ENCODE measurements around the gene TOMM20.

DNA sequence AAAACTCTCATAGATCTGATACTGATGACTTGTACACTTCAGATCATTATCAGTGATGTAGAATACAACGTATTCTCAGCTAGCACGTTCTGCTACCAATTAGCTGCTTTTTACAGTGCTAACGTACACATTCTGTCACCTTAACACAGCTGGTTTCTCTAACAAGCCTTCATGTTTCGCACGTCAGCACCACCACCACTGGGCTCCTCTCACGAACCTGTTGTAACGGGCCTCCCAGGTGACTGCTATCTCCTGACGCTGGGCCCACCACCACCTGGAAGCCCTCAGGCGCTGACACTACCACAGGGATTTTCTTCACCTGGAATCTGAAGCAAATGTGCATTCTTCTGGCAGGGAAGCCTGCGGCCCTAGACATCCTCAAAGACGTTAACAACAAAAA is 19.8 kb downstream of the TOMM20 start:
- TF ChIP-seq, protein P1, sequence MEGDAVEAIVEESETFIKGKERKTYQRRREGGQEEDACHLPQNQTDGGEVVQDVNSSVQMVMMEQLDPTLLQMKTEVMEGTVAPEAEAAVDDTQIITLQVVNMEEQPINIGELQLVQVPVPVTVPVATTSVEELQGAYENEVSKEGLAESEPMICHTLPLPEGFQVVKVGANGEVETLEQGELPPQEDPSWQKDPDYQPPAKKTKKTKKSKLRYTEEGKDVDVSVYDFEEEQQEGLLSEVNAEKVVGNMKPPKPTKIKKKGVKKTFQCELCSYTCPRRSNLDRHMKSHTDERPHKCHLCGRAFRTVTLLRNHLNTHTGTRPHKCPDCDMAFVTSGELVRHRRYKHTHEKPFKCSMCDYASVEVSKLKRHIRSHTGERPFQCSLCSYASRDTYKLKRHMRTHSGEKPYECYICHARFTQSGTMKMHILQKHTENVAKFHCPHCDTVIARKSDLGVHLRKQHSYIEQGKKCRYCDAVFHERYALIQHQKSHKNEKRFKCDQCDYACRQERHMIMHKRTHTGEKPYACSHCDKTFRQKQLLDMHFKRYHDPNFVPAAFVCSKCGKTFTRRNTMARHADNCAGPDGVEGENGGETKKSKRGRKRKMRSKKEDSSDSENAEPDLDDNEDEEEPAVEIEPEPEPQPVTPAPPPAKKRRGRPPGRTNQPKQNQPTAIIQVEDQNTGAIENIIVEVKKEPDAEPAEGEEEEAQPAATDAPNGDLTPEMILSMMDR (tag by site-specific recombination; IDR thresholded peaks at IDR 0.05) = no peak
- TF ChIP-seq MZF1 (tag by site-specific recombination; IDR thresholded peaks at IDR 0.05; ENCODE audit: borderline replicate concordance) (no peak), ZNF16 (tag by site-specific recombination; IDR thresholded peaks at IDR 0.05; ENCODE audit: low read depth) (no peak), ZNF239 (tag by site-specific recombination; IDR thresholded peaks at IDR 0.05) (no peak), ZNF266 (tag by site-specific recombination; IDR thresholded peaks at IDR 0.05; ENCODE audit: low read depth) (no peak), ZNF785 (tag by site-specific recombination; IDR thresholded peaks at IDR 0.05) (no peak), ZNF175 (tag by site-specific recombination; IDR thresholded peaks at IDR 0.05) (no peak), YY1 (tag by site-specific recombination; IDR thresholded peaks at IDR 0.05) (no peak)
